Glomerular visceral epithelial cell (primary cell): Measurements from ENCODE around the gene ELAVL2.
A peak's percentile ranks its signal among the peaks of the same experiment; 100 is the strongest.
"Not testable (repeated sequence)": the region's sequence is repeated elsewhere in the genome, so short reads cannot be mapped to it uniquely, and the experiment has no call there.

Experiments
- DNase-seq: peaks from one replicate; pipeline ENCODE4 v3.0.0-alpha.2; 2016; ENCODE audit errors: extremely low spot score

ELAVL2 gene

DNA sequence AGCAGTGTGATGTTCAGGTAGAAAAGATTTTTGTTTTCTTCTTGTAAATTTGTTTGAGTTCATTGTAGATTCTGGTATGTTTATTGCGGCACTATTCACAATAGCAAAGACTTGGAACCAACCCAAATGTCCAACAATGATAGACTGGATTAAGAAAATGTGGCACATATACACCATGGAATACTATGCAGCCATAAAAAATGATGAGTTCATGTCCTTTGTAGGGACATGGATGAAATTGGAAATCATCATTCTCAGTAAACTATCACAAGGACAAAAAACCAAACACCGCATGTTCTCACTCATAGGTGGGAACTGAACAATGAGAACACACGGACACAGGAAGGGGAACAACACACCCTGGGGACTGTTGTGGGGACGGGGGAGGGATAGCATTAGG lies 103.0 kb downstream of the ELAVL2 start:
- DNase-seq = not testable (repeated sequence)

DNA sequence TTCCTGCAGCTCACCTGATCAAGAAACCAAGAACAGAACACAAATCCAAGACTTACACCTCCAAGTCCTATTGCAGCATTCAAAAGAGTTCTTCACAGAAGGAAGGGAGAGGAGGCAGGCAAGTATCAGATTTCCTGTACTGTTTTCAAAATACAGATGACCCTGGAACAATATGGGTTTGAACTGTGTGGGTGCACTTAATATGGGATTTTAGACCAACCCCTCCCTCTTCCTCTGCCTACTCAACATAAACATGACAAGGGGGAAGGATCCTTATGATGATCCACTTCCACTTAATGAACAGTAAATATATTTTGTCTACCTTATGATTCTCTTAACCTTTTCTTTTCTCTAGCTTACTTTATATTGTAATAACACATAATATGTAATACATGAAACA lies 104.6 kb downstream of the ELAVL2 start:
- DNase-seq = no peak

DNA sequence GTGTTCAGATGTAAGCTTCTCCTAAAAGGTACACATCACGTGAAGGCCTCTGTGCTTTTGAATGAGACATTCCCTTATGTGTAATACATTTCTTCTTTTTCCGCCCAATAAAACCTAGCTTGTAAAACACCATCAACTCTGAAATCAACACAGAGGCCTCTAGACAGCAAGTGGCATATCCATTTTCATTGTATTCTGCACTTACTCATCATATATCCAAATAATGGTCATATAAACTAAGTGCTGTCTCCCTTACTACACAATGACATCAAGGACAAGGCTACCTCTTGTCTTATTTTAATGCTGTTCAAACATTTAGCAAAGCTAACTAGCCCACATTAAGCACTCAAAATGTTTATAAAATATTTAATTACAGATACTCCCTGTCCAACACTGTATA lies 108.5 kb downstream of the ELAVL2 start:
- DNase-seq = no peak

DNA sequence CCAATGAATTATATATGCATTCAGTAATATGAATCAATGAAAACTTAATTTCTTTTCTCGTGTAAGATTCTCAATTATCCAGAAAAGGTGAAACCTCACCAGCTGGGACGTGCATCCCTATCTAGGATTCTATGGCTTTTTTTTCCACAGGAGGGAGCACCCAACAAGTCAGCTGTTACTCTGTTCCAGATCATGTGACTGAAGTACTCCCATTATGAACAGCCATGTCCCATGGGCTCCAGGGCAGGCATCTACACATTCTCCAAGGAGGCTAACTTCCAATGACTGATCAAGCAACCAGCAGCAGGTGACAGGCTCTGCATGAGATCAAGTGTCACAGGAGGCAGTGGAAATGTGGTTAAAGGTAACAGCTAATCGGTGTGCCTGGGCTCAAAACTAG lies 118.8 kb downstream of the ELAVL2 start:
- no peak for DNase-seq

GRCh38 chr9:23702311-23702922 lies 123.6 kb downstream of the ELAVL2 start:
- DNase-seq = no peak

DNA sequence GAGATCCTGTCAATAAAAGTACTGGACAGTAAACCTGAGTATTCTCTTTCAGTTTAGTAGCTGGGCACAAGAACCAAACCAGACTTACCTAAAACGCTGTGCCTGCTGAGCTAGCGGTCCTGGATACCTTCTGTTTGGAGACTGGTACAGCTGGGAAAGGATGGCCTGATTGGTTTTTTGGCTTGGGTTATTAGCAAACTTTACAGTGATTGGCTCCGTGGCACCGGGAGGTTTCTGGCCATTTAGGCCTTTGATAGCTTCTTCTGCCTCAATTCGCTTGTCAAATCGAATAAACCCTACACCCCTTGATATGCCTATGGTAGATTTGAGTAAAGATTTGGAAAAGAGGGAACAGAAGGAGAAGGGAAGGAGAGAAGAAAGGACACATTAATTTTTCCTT lies 124.7 kb downstream of the ELAVL2 start:
- DNase-seq = no peak

DNA sequence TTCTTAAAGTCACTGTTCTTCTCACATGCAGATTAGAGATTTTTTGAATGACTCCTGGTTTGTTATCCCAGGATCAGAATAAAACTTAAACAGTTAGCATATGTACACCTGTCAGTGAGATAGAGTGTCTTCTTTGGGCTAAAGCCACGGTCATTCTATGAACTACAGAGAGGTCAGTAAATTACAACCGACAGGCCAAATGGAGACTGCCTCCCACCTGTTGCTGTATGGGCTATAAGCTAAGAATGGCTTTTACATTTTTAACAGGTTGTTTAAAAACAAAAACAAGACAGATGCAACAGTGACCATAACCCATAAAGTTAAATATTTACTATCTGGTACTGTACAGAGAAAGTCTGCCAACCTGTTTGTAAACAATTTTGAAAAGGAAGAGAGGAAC lies 125.7 kb downstream of the ELAVL2 start:
- no peak for DNase-seq

DNA sequence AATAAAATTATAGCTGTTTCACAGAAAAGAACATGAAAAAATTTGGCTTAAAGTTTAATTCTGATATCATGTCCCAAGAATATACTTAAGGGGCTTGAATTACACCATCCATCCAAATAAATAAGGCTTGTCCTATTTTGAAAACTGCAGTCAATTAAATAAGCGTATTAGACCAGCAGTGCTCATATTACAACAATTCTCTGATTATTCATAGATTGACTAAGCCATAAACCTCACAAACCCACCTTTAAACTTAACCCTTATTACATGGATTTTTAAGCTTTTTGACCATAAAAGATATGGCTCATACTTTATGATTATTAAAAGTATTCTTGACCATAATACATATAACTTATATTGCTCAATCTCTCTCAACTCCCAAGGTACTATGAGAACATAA lies 127.9 kb downstream of the ELAVL2 start:
- DNase-seq = no peak

GRCh38 chr9:23695572-23695971 lies 130.5 kb downstream of the ELAVL2 start:
- no peak for DNase-seq

GRCh38 chr9:23693374-23693773 lies 132.7 kb downstream of the ELAVL2 start:
- no peak for DNase-seq

DNA sequence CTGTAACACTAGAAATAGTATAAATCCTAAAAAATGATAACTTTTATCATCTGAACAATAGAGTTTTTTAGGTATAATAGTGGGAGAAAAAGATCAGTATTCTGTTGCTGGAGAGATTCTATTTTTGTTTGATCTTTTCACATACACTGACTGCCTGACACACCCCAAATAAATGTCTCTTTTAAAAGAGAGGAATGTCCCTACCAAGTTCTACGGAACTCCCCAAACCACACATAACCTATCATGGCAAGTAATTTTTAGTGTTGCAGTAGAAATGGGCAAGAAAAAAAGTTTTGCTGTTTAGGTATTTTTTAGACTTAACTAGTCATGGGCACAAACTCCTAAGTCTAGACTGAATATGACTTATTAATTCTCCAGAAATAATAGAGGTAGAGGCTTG lies 139.1 kb downstream of the ELAVL2 start:
- DNase-seq = no peak

- peak; percentile 45 for DNase-seq
Observed at GRCh38 chr9:23686257-23686656, 139.8 kb downstream of the ELAVL2 start.

GRCh38 chr9:23683611-23684061 lies 142.4 kb downstream of the ELAVL2 start:
- DNase-seq = no peak

- DNase-seq = no peak
Observed at GRCh38 chr9:23682891-23683431, 143.1 kb downstream of the ELAVL2 start.

DNA sequence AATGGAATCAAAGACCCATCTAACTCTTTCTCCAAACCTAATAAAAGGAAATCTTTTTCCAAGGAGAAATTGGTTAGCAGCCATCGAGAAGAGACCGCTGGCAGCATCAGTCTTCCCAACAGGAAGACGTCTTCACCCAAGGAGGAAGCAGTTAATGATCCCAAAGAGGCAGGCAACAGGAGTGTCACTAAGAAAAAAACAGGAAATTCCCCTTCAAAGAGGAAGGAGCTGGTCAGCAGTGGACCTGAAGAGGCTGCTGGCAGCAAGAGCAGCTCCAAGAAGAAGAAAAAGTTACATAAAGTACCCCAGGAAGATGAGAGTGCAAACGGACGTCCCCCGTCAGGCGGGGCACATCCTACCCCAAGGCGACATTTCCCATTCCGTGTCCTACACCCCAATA lies 143.7 kb downstream of the ELAVL2 start:
- DNase-seq = no peak

GRCh38 chr9:23677446-23677845 lies 148.6 kb downstream of the ELAVL2 start:
- no peak for DNase-seq

DNA sequence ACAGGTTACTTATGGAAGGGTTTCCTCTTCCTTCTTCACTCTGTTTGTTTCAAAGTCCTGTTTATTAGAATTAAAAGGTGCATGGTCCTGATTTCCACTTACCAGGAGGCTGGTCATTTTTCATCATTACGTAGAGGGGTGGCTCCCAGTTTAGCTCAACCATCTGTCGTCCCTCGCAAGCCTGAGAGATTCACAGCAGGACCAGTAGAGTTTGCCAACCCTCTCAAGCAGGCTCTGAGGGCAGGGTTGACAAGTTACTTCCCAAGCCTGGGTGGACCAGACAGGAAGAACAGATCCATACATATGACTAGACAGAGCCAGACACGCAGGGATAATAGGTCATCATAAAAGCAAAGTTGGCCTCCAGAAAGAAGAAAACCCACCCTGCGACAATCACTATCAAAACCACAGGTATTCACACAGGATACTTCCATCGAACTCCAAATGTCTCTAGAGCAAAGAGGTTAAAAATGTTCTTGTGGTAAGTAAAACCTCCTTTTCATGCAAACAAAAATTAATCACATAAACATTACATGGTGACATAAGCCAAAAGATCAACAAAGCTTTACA lies 151.9 kb downstream of the ELAVL2 start:
- no peak for DNase-seq

GRCh38 chr9:23672151-23672550 lies 153.9 kb downstream of the ELAVL2 start:
- no peak for DNase-seq

GRCh38 chr9:23669776-23670175 lies 156.3 kb downstream of the ELAVL2 start:
- DNase-seq = no peak

- DNase-seq = no peak
Observed at GRCh38 chr9:23665635-23666034, 160.4 kb downstream of the ELAVL2 start.

- DNase-seq = no peak
Observed at GRCh38 chr9:23665051-23665450, 161.0 kb downstream of the ELAVL2 start.

DNA sequence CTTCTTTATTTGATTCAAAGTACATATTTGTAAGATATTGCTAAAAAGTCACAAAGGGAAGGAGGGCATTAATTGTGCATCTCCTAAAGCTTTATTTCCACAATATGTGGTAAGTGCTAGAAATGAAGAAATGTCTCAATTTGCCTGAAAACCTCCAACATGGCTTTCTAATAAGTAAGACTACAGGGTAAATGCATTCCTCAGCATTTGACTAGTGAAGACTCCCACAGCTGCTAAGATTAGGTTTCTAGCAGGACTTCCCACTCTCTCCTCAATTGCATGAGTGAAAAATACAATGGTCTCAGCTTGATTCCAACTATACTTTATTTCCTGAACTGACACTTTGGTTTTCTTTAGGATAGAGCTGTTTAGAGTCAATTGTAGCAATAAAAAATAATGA lies 162.1 kb downstream of the ELAVL2 start:
- no peak for DNase-seq

- DNase-seq = no peak
Observed at GRCh38 chr9:23663536-23663935, 162.5 kb downstream of the ELAVL2 start.

DNA sequence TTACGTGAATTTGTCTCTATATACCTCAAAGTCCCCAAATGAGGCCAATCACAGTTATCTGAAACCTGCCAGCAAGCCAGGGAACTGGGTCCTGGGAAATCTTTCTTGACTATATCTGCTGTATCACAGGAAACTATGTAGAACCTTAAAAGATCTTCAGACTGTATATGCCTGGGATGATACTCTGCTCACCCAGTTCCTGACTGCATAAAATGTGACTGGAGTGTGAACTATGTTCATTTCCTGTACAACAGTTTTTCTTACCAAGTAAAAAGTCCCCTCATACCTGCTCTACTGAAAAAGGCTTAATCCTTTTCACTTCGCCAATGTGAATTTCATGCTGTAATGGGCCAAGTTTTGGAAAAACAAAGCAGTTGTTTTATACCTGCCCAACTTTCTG lies 162.9 kb downstream of the ELAVL2 start:
- DNase-seq = no peak
